HG02852 (cell line): ENCODE results near the gene SEC24B.
A peak's percentile ranks its signal among the peaks of the same experiment; 100 is the strongest.

Experiments used
- ATAC-seq: cut with Tn5 transposase; IDR thresholded peaks from one replicate; pipeline ENCODE4 v1.9.1; 2021; ENCODE audit warnings: mild to moderate bottlenecking, moderate library complexity; ENCODE audit not compliant: unreplicated experiment

Gene SEC24B

GRCh38 chr4:109433205-109434006 is at the start of gene SEC24B:
Gene SEC24B, plus strand, starts transcription at chr4:109433815. Its CDS starts 55 bp downstream, at chr4:109433870.
- ATAC-seq: peak; percentile 85

- no peak for ATAC-seq
These were observed 49.8 kb upstream of the SEC24B start for GRCh38 chr4:109383823-109384222.

GRCh38 chr4:109385260-109385659 is 48.4 kb upstream of the SEC24B start:
- ATAC-seq: no peak

- peak; percentile 54 for ATAC-seq
These were observed 44.1 kb upstream of the SEC24B start for GRCh38 chr4:109389369-109390114.

- peak; percentile 47 for ATAC-seq
These were observed 43.4 kb upstream of the SEC24B start for GRCh38 chr4:109390115-109390768.

- ATAC-seq: no peak
These were observed 37.9 kb upstream of the SEC24B start for GRCh38 chr4:109395694-109396093.

GRCh38 chr4:109398928-109399327 is 34.7 kb upstream of the SEC24B start:
- no peak for ATAC-seq

- ATAC-seq: peak; percentile 85
These were observed 27.2 kb upstream of the SEC24B start for GRCh38 chr4:109406337-109406931.

GRCh38 chr4:109407027-109407737 is 26.4 kb upstream of the SEC24B start:
- no peak for ATAC-seq

GRCh38 chr4:109408711-109409110 is 24.9 kb upstream of the SEC24B start:
- ATAC-seq: no peak

GRCh38 chr4:109410226-109410625 is 23.4 kb upstream of the SEC24B start:
- ATAC-seq: no peak

- no peak for ATAC-seq
These were observed 22.8 kb upstream of the SEC24B start for GRCh38 chr4:109410776-109411175.

- ATAC-seq: no peak
These were observed 21.7 kb upstream of the SEC24B start for GRCh38 chr4:109411964-109412363.

- no peak for ATAC-seq
These were observed 20.8 kb upstream of the SEC24B start for GRCh38 chr4:109412776-109413175.

GRCh38 chr4:109414938-109415337 is 18.7 kb upstream of the SEC24B start:
- ATAC-seq: no peak

GRCh38 chr4:109418588-109418987 is 15.0 kb upstream of the SEC24B start:
- no peak for ATAC-seq

GRCh38 chr4:109419679-109420078 is 13.9 kb upstream of the SEC24B start:
- ATAC-seq: no peak

GRCh38 chr4:109424093-109424841 is 9.3 kb upstream of the SEC24B start:
- ATAC-seq: peak; percentile 52

- ATAC-seq: no peak
These were observed 8.2 kb upstream of the SEC24B start for GRCh38 chr4:109425405-109425804.

GRCh38 chr4:109429545-109429944 is 4.1 kb upstream of the SEC24B start:
- ATAC-seq: no peak
